Endothelial cell of umbilical vein (primary cell): ENCODE measurements around the gene SUGP2. TPM values are rescaled to one million over a fixed set of nuclear protein-coding genes. Genes with fewer than 3 reads are reported as not detected.

Experiments used
- BruUV-seq: library from RNA; stranded (reverse); fragments of 400-500 nt; replicated peaks from 2 replicates; lab custom pipeline; 2021; lab: Mats Ljungman, UMichigan
- CTCF ChIA-PET: fragments of 300-600, 350-600 bp; sonication (Branson Sonifier 250); formaldehyde crosslinking; loops from one replicate; lab custom pipeline; 2021; ENCODE audit warnings: antibody characterized with exemption, inconsistent platforms; lab: Charles Lee
- POLR2A ChIA-PET: fragments of 300-600, 350-600 bp; sonication (Branson Sonifier 250); formaldehyde crosslinking; loops from one replicate; lab custom pipeline; 2021; ENCODE audit warnings: antibody characterized with exemption, inconsistent platforms; lab: Charles Lee
- DNase-seq: peaks from one replicate; pipeline ENCODE4 v3.0.0-alpha.2; 2011; ENCODE audit warnings: low read depth, low spot score
- FAIRE-seq: peaks from 2 replicates; lab custom pipeline; 2011; peaks lifted over from hg19 to GRCh38; lab: Jason Lieb, UNC
- H2AFZ ChIP-seq: 2 replicates; pipeline ENCODE4 v1.6.0; 2012; ENCODE audit warnings: low read depth, low read length, control low read depth, inconsistent platforms
- H3K27ac ChIP-seq: 2 replicates; pipeline ENCODE4 v1.5.1; 2011; ENCODE audit warnings: low read depth, mild to moderate bottlenecking, control low read depth, low read length, moderate library complexity; ENCODE audit not compliant: insufficient read depth
- H3K27me3 ChIP-seq, 2 experiments: 2 replicates each; pipeline versions ENCODE4 v1.6.0 to v1.6.1; 2011; ENCODE audit warnings: low read length in 2 of 2, mixed read lengths in 1 of 2; ENCODE audit not compliant: control insufficient read depth in 2 of 2, insufficient read depth in 2 of 2
- H3K36me3 ChIP-seq, 2 experiments: 2 replicates in 1 of 2; 3 replicates in 1 of 2; pipeline ENCODE4 v1.5.1; 2011; ENCODE audit warnings: low read length in 2 of 2, mild to moderate bottlenecking in 1 of 2, moderate library complexity in 1 of 2; ENCODE audit not compliant: control insufficient read depth in 2 of 2, insufficient read depth in 2 of 2; ENCODE audit errors: extremely low read depth in 1 of 2
- H3K4me1 ChIP-seq: 3 replicates; pipeline ENCODE4 v1.5.1; 2011; ENCODE audit warnings: mild to moderate bottlenecking, low read length; ENCODE audit not compliant: control insufficient read depth, insufficient read depth; ENCODE audit errors: extremely low read depth
- H3K4me2 ChIP-seq: 2 replicates; pipeline ENCODE4 v1.6.1; 2011; ENCODE audit warnings: low read length, control low read depth, mixed read lengths; ENCODE audit not compliant: insufficient read depth
- H3K4me3 ChIP-seq, 3 experiments: fragments of 200-600 bp in 1 of 3; sonication (generic), shearing (Covaris generic) in 1 of 3; replicated peaks in 1 of 3; 2 replicates each; pipeline ENCODE4 v1.5.1; 2011 to 2016; ENCODE audit warnings: control low read depth in 3 of 3, low read length in 3 of 3, mild to moderate bottlenecking in 2 of 3, inconsistent platforms in 1 of 3, low read depth in 1 of 3, moderate library complexity in 1 of 3; ENCODE audit not compliant: insufficient read depth in 1 of 3
- H3K79me2 ChIP-seq: 2 replicates; pipeline ENCODE4 v1.6.0; 2012; ENCODE audit warnings: low read length, inconsistent platforms; ENCODE audit not compliant: control insufficient read depth, insufficient read depth
- H3K9ac ChIP-seq: replicated peaks from 2 replicates; pipeline ENCODE3; 2011; ENCODE audit warnings: low read length, control low read depth; ENCODE audit not compliant: insufficient read depth; ENCODE audit errors: extremely low read depth
- H3K9me1 ChIP-seq: replicated peaks from 3 replicates; pipeline ENCODE4 v1.6.0; 2011; ENCODE audit warnings: mild to moderate bottlenecking, low read length; ENCODE audit not compliant: control insufficient read depth, insufficient read depth; ENCODE audit errors: extremely low read depth
- H3K9me3 ChIP-seq: replicated peaks from 2 replicates; pipeline ENCODE4 v1.5.1; 2012; ENCODE audit warnings: low read length, inconsistent platforms; ENCODE audit not compliant: control insufficient read depth, insufficient read depth
- H4K20me1 ChIP-seq: replicated peaks from 2 replicates; pipeline ENCODE3; 2011; ENCODE audit warnings: mild to moderate bottlenecking, low read length; ENCODE audit not compliant: control insufficient read depth, insufficient read depth; ENCODE audit errors: extremely low read depth
- CTCF ChIP-seq, 2 donors: IDR thresholded peaks; 1 replicate in 1 of 2; 2 replicates in 1 of 2; pipeline ENCODE4 v1.5.1; 2011; ENCODE audit warnings: low read length in 2 of 2, mild to moderate bottlenecking in 2 of 2, moderate library complexity in 2 of 2, control low read depth in 1 of 2, inconsistent platforms in 1 of 2, low read depth in 1 of 2; ENCODE audit not compliant: insufficient read depth in 1 of 2; ENCODE audit errors: extremely low read depth in 1 of 2
- EZH2 ChIP-seq: IDR thresholded peaks from 2 replicates; pipeline ENCODE4 v1.6.1; 2012; ENCODE audit warnings: borderline replicate concordance, low read depth, mild to moderate bottlenecking, moderate library complexity, low read length, inconsistent platforms; ENCODE audit not compliant: severe bottlenecking
- FOS ChIP-seq: IDR thresholded peaks from 2 replicates; pipeline ENCODE4 v1.6.1; 2011; ENCODE audit warnings: mild to moderate bottlenecking, low read length, moderate library complexity, borderline replicate concordance; ENCODE audit not compliant: insufficient read depth
- GATA2 ChIP-seq: IDR thresholded peaks from 2 replicates; pipeline ENCODE4 v1.7.0; 2011; ENCODE audit warnings: low read depth, mild to moderate bottlenecking, moderate library complexity, mixed read lengths, low read length; ENCODE audit not compliant: insufficient read length, insufficient read depth
- JUN ChIP-seq: IDR thresholded peaks from 2 replicates; pipeline ENCODE4 v1.6.1; 2011; ENCODE audit warnings: borderline replicate concordance, low read depth; ENCODE audit not compliant: insufficient read length, insufficient read depth
- MAX ChIP-seq: IDR thresholded peaks from 2 replicates; pipeline ENCODE4 v1.6.1; 2011; ENCODE audit not compliant: insufficient read depth, insufficient read length
- MYC ChIP-seq: IDR thresholded peaks from one replicate; pipeline ENCODE4 v1.6.1; 2011; ENCODE audit warnings: mild to moderate bottlenecking, low read depth, low read length
- POLR2A ChIP-seq: IDR thresholded peaks from 2 replicates; pipeline ENCODE4 v1.6.1; 2012; ENCODE audit warnings: low read depth, mild to moderate bottlenecking, control low read depth, low read length
- POLR2AphosphoS5 ChIP-seq: IDR thresholded peaks from 2 replicates; pipeline ENCODE4 v1.6.1; 2012; ENCODE audit warnings: low read depth, mild to moderate bottlenecking, control low read depth, low read length, moderate library complexity; ENCODE audit not compliant: insufficient read depth
- dilution Hi-C: fragments of 300-500 bp; cut with MboI; formaldehyde crosslinking; loops from one replicate; pipeline ENCODE4 v1.15.0; 2019; ENCODE audit warnings: low sequenced_read_pairs; ENCODE audit not compliant: extremely low pct_ligation_motif_present
- intact Hi-C: fragments of 100-400 bp; cut with micrococcal nuclease; formaldehyde crosslinking; loops from one replicate; pipeline ENCODE4 v1.10.0; 2022
- polyA plus RNA-seq, 4 experiments: library from polyadenylated mRNA; depleted of rRNA in 3 of 4; stranded (reverse) in 3 of 4; unstranded in 1 of 4; fragments of >200 nt; gene quantifications; 2 replicates each; pipeline versions ENCODE4 v1.2.1 to v1.2.3, GENCODE V29; 2011 to 2012; ENCODE audit warnings: missing spikeins in 1 of 4
- total RNA-seq: library from RNA; stranded (reverse); gene quantifications from 2 replicates; pipeline ENCODE4 v1.2.3, GENCODE V29; 2021

Gene SUGP2
- total and polyA plus RNA-seq, 2 donors (not counting 3 experiments of a cell fraction or from before 2014, with no cell fraction given), result 44.6 to 79.7 TPM

DNA sequence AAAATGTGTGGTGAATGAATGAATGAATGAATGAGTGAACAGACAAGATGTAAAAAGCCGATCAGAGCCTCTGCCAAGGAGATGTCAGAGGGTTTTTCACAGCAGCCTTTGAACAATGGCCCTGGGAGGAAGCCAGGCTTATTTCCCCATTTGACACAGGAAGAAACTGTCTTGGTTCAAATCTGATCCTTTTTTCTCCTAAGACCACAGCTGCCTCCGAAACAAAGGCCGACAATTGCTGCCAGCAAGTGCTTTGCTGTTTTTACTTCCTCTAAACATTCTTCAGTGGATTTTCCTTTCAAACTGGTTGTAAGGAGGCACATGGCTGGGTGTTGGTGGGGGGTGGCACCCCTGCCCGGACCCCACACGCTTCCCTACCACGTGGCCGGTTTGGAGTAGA, 48.1 kb downstream of the SUGP2 start:
- Histone ChIP-seq H3K9ac (no peak overlapping the region), H3K36me3 (no peaks in the 10 kb centered on the region), H3K4me3 (no peak overlapping the region), H3K27me3 (peaks cover 0 to 8% of the 10 kb centered on the region in 2 experiments), H3K4me1 (peaks cover 16% of the 10 kb centered on the region), H3K9me3 (no peaks in the 10 kb centered on the region), H2AFZ (peak overlapping the region; percentile 2), H3K9me1 (no peaks in the 10 kb centered on the region), H3K4me2 (no peak overlapping the region), H4K20me1 (no peaks in the 10 kb centered on the region), H3K27ac (peak overlapping the region; percentile 30), H3K79me2 (no peaks in the 10 kb centered on the region)
- intact Hi-C loops, result loop anchor here (1.0 to 5.0 kb wide), 3 partner anchors 13 to 138 kb away; no protein-coding TSS in a partner anchor
- BruUV-seq, result no TSS peak
- FAIRE-seq, result peak; percentile 89
- ChIA-PET CTCF (interaction anchor here (1.2 to 3.5 kb wide), 3 partner anchors 43 to 48 kb away, joined by 3 to 35 read pairs (median 14); no protein-coding TSS in a partner anchor), POLR2A (no interaction called here)
- dilution Hi-C loops, result no loop called here
- DNase-seq, result peak; percentile 92
- TF ChIP-seq GATA2 (no peak), POLR2AphosphoS5 (no peak), POLR2A (no peak), CTCF (IDR thresholded peaks at IDR 0.05; ENCODE audit: extremely low read depth in 1 of 2, insufficient read depth in 1 of 2, low read depth in 1 of 2, low read length in 2 of 2) (no peak), JUN (no peak), EZH2 (no peak), FOS (no peak), MYC (peak; percentile 34), MAX (peak; percentile 80)
